Measurements from ENCODE around the gene EHBP1. TPM values are rescaled to one million over a fixed set of nuclear protein-coding genes. Genes with fewer than 3 reads are reported as not detected.

Gene EHBP1
- total and polyA plus RNA-seq, 2 donors (not counting 3 experiments of a cell fraction or from before 2014, with no cell fraction given), result 8.4 to 34.8 TPM

GRCh38 chr2:62794791-62795190, 89.3 kb downstream of the EHBP1 start:
- H3K79me2 ChIP-seq (ENCODE audit: control insufficient read depth, insufficient read depth, low read length), result peaks cover 2% of the 10 kb centered on the region
- no peaks in the 10 kb centered on the region for H3K36me3 ChIP-seq (ENCODE audit: control insufficient read depth in 2 of 2, extremely low read depth in 1 of 2, insufficient read depth in 2 of 2, low read length in 2 of 2)
- no peak overlapping the region for H3K27ac ChIP-seq (ENCODE audit: insufficient read depth, low read depth, low read length)
- peaks cover 13% of the 10 kb centered on the region for H3K4me1 ChIP-seq (ENCODE audit: control insufficient read depth, extremely low read depth, insufficient read depth, low read length)
- H2AFZ ChIP-seq (ENCODE audit: low read depth, low read length), result no peak overlapping the region
- dilution Hi-C loops (cut with MboI; ENCODE audit: extremely low pct_ligation_motif_present, low sequenced_read_pairs) (no loop called here), intact Hi-C loops (cut with micrococcal nuclease) (loop anchor here (10.0 kb wide), 1 partner anchor 130 kb away; no protein-coding TSS in a partner anchor)
- H4K20me1 ChIP-seq (replicated peaks; ENCODE audit: control insufficient read depth, extremely low read depth, insufficient read depth, low read length), result no peaks in the 10 kb centered on the region
- CTCF ChIA-PET, result no interaction called here
- H3K27me3 ChIP-seq (ENCODE audit: control insufficient read depth in 2 of 2, insufficient read depth in 2 of 2, low read length in 2 of 2), result no peaks in the 10 kb centered on the region
- no peaks in the 10 kb centered on the region for H3K9me1 ChIP-seq (replicated peaks; ENCODE audit: control insufficient read depth, extremely low read depth, insufficient read depth, low read length)
- no TSS peak for BruUV-seq (replicated peaks)
- POLR2A ChIA-PET, result no interaction called here
- peak overlapping the region in 1 of 3 experiments; percentile 17 for H3K4me3 ChIP-seq (replicated peaks in 1 of 3; ENCODE audit: insufficient read depth in 1 of 3, low read depth in 1 of 3, low read length in 3 of 3)
- DNase-seq (ENCODE audit: low read depth, low spot score) (peak; percentile 78), FAIRE-seq (peak; percentile 33)
- H3K9ac ChIP-seq (replicated peaks; ENCODE audit: extremely low read depth, insufficient read depth, low read length), result no peak overlapping the region
- no peaks in the 10 kb centered on the region for H3K9me3 ChIP-seq (replicated peaks; ENCODE audit: control insufficient read depth, insufficient read depth, low read length)
- peak overlapping the region; percentile 72 for H3K4me2 ChIP-seq (ENCODE audit: insufficient read depth, low read length)
- TF ChIP-seq POLR2AphosphoS5 (IDR thresholded peaks at IDR 0.05; ENCODE audit: insufficient read depth, low read depth, low read length) (no peak), MAX (IDR thresholded peaks at IDR 0.05; ENCODE audit: insufficient read depth, insufficient read length) (no peak), GATA2 (IDR thresholded peaks at IDR 0.05; ENCODE audit: insufficient read depth, insufficient read length, low read depth, low read length) (no peak), JUN (IDR thresholded peaks at IDR 0.05; ENCODE audit: borderline replicate concordance, insufficient read depth, insufficient read length, low read depth) (no peak), MYC (IDR thresholded peaks at IDR 0.05; ENCODE audit: low read depth, low read length) (no peak), EZH2 (IDR thresholded peaks at IDR 0.05; ENCODE audit: borderline replicate concordance, low read depth, low read length, severe bottlenecking) (no peak), POLR2A (IDR thresholded peaks at IDR 0.05; ENCODE audit: low read depth, low read length) (no peak), FOS (IDR thresholded peaks at IDR 0.05; ENCODE audit: borderline replicate concordance, insufficient read depth, low read length) (no peak)
- TF ChIP-seq, protein P1, sequence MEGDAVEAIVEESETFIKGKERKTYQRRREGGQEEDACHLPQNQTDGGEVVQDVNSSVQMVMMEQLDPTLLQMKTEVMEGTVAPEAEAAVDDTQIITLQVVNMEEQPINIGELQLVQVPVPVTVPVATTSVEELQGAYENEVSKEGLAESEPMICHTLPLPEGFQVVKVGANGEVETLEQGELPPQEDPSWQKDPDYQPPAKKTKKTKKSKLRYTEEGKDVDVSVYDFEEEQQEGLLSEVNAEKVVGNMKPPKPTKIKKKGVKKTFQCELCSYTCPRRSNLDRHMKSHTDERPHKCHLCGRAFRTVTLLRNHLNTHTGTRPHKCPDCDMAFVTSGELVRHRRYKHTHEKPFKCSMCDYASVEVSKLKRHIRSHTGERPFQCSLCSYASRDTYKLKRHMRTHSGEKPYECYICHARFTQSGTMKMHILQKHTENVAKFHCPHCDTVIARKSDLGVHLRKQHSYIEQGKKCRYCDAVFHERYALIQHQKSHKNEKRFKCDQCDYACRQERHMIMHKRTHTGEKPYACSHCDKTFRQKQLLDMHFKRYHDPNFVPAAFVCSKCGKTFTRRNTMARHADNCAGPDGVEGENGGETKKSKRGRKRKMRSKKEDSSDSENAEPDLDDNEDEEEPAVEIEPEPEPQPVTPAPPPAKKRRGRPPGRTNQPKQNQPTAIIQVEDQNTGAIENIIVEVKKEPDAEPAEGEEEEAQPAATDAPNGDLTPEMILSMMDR (IDR thresholded peaks at IDR 0.05; ENCODE audit: extremely low read depth in 1 of 2, insufficient read depth in 1 of 2, low read depth in 1 of 2, low read length in 2 of 2), result no peak
